ENCODE results near the gene ACTL8.

The ACTL8 gene

GRCh38 chr1:17845583-17845982 is 90.5 kb downstream of the ACTL8 start:
- DNase-seq (ENCODE audit: low read depth): no peak

- DNase-seq (ENCODE audit: low read depth): no peak
These were observed 91.2 kb downstream of the ACTL8 start for GRCh38 chr1:17846341-17846740.

GRCh38 chr1:17847111-17847510 is 92.0 kb downstream of the ACTL8 start:
- DNase-seq (ENCODE audit: low read depth): no peak

- DNase-seq (ENCODE audit: low read depth): no peak
These were observed 94.1 kb downstream of the ACTL8 start for GRCh38 chr1:17849216-17849615.

GRCh38 chr1:17851056-17851455 is 95.9 kb downstream of the ACTL8 start:
- no peak for DNase-seq (ENCODE audit: low read depth)

DNA sequence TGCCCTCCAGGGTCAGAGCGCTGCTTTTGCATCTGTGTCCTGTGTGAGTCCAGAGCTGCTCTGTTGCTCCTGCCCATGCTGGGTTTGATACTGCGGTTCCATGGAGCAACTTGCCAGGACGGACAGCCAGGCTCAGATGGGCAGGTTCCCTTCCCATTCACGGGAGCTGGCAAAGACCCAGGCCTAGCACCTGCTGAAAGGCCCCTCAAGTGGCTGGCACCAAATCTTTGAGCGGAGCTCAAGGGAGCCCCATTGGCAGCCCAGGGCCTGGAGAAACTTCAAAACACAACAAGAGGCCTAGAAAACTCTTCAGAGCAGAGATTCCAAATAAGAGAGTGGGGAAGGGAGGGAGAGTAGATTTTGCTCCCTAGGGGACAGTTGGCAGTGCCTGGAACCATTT is 97.2 kb downstream of the ACTL8 start:
- DNase-seq (ENCODE audit: low read depth): no peak

- DNase-seq (ENCODE audit: low read depth): no peak
These were observed 98.3 kb downstream of the ACTL8 start for GRCh38 chr1:17853241-17853935.

DNA sequence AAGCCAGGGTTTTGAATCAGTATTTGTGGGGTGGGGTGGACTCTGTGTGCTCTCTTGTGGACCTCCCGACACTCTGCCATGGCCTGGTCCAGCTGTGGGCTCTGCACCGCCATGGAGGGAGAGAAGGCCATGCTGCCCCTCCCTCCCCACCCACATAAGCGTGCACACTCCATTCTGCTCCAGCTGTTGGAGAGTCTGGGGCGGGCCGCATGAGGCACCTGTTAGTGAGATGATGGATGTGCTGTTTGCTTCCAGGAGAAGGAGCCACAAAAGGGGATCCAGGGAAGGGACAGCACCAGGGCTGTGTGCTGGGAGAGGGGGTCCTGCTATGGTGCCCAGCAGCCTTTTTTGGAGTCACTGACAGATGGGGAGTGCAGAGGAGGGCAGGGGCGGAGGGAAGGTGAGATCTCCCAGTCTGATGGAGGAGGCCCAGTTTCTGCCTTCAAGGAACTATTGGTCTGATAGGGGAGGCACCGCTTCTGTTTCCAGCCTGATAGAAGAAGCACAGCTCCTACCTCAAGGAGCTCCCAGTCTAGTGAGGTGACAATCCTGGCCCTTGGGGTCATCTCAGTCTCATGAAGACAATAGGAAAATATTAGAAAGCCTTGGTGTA is 101.5 kb downstream of the ACTL8 start:
- no peak for DNase-seq (ENCODE audit: low read depth)

DNA sequence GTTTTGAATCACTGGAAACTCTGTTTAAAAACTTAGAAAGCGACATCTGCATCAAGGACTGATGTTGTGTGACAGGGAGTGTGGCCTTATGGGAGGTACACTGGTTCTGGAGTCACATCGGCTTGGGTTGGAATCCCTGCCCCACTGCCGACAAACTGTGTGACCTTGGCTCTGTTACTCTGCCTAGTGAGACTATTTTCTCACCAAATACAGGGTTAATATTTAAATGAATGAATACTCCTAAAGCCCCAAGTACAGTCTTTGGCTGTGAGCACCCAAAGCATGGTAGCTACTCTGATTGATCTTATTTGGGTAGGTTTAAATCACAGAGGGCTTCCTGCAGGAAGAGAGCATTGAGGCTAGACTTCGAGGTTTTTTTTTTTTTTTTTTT is 102.0 kb downstream of the ACTL8 start:
- DNase-seq (ENCODE audit: low read depth): no peak

DNA sequence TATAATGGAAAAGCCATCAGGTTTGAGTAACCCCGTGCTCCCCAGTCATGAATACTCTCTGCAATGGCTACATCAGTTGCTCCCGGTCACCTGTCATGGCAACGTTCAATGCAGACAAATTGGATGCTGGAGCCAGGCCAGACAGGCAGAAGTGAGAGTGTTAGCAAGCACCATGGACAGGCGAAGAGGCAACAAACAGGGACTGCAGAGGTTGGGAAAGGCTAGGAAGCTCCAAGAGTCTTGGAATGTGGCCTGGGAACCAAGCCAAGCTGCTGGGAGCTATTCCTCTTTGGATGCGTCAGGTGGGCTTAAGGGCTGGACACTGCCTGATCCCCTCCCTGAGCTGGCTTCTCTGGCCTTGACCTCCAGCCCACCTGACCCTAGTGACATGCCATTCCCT is 102.9 kb downstream of the ACTL8 start:
- DNase-seq (ENCODE audit: low read depth): peak; percentile 66

DNA sequence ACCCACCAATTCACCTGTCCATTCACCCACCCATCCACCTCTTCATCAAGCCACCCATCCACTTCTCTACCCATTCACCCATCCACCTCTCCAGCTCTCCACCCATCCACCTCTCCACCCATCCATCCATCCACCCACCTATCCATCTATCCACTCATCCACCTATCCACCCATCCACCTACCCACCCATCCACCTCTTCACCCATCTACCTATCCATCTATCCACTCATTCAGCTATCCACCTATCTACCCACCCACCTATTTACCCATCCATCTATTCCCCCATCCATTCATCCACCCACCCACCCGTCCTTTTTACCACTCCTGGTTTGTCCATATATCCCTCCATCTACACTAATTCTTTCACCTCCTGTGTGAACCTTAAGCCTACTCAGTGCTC is 105.7 kb downstream of the ACTL8 start:
- DNase-seq (ENCODE audit: low read depth): no peak

- DNase-seq (ENCODE audit: low read depth): peak; percentile 59
These were observed 106.6 kb downstream of the ACTL8 start for GRCh38 chr1:17861685-17862084.

- no peak for DNase-seq (ENCODE audit: low read depth)
These were observed 107.0 kb downstream of the ACTL8 start for GRCh38 chr1:17862121-17862520.

- peak; percentile 94 for DNase-seq (ENCODE audit: low read depth)
These were observed 111.0 kb downstream of the ACTL8 start for GRCh38 chr1:17865912-17866739.

DNA sequence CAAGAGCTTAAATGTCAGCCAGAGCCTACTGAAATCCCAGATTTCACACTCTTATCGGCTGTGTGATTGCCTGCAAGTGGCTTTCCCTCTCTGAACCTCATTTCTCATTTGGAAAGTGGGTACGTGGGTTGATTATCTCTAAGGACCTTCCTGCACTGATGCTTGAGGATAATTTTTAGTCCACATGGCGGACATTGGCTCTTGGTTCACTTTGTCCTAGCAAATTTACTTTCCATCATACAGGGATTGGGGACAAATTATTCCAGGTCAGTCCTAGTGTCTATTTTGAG is 111.6 kb downstream of the ACTL8 start:
- DNase-seq (ENCODE audit: low read depth): no peak

DNA sequence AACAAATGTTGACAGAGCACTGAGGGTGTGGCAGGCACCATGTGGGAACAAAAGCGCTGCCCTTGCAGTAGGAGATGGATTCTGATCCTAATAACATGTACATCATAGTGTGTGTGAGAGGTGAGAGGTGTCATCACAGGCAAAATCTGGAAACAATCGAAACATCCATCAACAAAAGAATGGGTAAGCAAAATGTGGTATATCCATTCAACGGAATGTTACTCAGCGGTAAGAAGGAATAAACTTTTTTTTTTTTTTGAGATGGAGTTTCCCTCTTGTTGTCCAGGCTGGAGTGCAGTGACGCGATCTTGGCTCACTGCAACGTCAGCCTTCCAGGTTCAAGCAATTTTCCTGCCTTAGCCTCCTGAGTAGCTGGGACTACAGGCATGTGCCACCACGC is 112.3 kb downstream of the ACTL8 start:
- DNase-seq (ENCODE audit: low read depth): no peak

DNA sequence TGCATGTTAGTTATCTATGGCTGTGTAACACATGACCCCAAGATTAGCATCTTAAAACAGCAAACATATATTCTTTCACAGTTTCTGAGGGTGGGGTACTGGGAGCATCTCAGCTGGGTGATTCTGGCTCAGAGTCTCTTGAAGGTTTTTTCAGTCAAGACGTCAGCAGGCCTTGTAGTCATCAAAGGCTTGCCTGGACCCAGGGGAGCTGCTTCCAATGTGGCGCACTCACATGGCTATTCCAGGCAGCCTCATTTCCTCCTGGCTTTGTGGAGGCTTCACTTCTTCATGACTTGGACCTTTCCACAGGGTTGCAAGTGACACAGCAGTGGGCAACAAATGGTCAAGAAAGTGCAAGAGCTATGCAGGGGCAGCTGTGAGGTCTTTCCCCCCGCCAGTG is 114.7 kb downstream of the ACTL8 start:
- DNase-seq (ENCODE audit: low read depth): no peak

GRCh38 chr1:17870679-17871078 is 115.5 kb downstream of the ACTL8 start:
- DNase-seq (ENCODE audit: low read depth): no peak

- DNase-seq (ENCODE audit: low read depth): no peak
These were observed 118.0 kb downstream of the ACTL8 start for GRCh38 chr1:17873007-17873675.

GRCh38 chr1:17874231-17874630 is 119.1 kb downstream of the ACTL8 start:
- peak; percentile 93 for DNase-seq (ENCODE audit: low read depth)

- peak; percentile 95 for DNase-seq (ENCODE audit: low read depth)
These were observed 119.6 kb downstream of the ACTL8 start for GRCh38 chr1:17874710-17875109.

- DNase-seq (ENCODE audit: low read depth): peak; percentile 64
These were observed 120.2 kb downstream of the ACTL8 start for GRCh38 chr1:17875171-17875881.
